ENCODE measurements around the gene PRKD3. TPM values are rescaled to one million over a fixed set of nuclear protein-coding genes. Genes with fewer than 3 reads are reported as not detected.

PRKD3 gene
- polyA plus RNA-seq, 1 donor from 2014 or later = 51.2 TPM

DNA sequence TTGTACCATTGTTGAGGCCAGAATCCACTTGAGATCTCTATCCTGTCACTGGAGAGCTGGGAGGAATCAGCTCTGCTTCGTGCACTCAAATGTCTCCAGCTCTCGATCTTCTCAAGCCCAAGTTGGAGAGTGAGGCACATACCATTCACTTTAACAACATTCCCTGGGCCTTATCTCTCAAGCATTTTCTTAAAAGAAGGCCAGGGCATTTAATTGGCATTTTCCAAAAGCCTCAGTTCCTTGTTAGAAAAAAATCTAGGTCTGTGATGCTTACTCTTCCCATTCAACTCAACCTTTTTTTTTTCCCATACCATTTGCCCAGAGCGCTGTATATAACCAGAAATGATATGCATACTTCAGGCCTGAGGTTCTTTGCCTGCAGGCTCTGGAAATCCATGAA, 29.9 kb upstream of the PRKD3 start:
- Mint-ChIP-seq H3K9me3 (no peaks in the 10 kb centered on the region), H3K4me1 (peaks cover 11 to 18% (median 12%) of the 10 kb centered on the region in 3 donors), H3K4me3 (no peak overlapping the region), H3K36me3 (peaks cover 4% of the 10 kb centered on the region), H3K27me3 (peaks cover 9% of the 10 kb centered on the region), H3K27ac (no peak overlapping the region)

DNA sequence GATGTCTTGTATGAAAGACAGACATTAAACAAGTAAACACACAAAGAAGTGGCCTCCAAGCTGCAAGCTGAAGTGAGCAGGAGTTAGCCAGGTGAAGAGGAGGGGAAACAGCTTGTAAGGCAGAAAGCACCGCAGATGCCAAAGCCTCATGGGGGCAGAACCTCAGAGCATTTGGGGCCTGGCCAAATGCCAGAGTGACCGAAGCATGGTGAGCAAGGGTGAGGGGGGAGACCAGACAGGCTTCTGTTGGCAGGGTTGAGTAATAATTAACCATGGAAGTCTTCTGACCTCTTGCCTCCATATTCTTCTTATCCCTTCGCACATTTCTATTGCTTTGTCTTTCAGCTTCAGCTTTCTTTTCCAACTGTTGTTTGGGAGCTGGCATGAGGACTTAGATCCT, 25.4 kb upstream of the PRKD3 start:
- H3K27ac Mint-ChIP-seq = peak overlapping the region; percentile 93 to 98 (median 95)
- H3K4me3 Mint-ChIP-seq = peak overlapping the region in 2 of 4 donors; percentile 73 to 76
- peaks cover 17 to 20% (median 19%) of the 10 kb centered on the region in 3 donors for H3K4me1 Mint-ChIP-seq
- peaks cover 9% of the 10 kb centered on the region for H3K27me3 Mint-ChIP-seq
- peaks cover 2% of the 10 kb centered on the region for H3K36me3 Mint-ChIP-seq
- no peaks in the 10 kb centered on the region for H3K9me3 Mint-ChIP-seq

DNA sequence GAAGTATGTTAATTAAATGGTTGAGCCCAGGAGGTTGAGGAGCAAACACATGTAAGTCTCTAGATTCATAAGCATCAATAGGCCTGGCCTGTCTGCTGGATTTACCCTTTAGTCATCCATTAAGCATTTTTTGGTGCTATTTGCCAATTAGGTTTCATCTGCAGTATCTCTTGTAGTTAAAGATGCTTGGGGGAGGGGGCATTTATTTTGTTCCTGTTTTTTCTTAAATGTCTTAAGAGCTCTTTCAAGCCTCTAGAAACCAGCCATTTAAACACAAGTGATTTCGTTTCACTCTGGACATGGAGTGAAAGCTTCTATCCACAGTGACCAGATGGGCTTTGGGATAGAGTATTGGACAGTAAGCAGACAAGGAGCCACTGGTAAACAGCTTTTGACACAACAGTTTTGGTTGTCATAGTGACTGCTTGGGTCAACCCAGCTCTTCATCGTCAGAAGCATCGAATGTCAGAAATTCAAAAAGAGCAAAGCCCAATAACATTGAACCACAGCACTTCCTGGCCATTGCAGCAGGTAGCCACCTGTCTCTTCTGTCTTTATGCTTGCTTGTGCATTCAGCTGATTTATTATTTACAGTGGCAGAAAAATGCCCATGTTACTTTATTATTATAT, 24.7 kb upstream of the PRKD3 start:
- Mint-ChIP-seq H3K9me3 (no peaks in the 10 kb centered on the region), H3K27ac (peak overlapping the region; percentile 93 to 98 (median 95)), H3K4me1 (peaks cover 17 to 21% (median 19%) of the 10 kb centered on the region in 3 donors), H3K4me3 (peak overlapping the region in 3 of 4 donors; percentile 34 to 76 (median 73)), H3K27me3 (peaks cover 9% of the 10 kb centered on the region), H3K36me3 (peaks cover 2% of the 10 kb centered on the region)

DNA sequence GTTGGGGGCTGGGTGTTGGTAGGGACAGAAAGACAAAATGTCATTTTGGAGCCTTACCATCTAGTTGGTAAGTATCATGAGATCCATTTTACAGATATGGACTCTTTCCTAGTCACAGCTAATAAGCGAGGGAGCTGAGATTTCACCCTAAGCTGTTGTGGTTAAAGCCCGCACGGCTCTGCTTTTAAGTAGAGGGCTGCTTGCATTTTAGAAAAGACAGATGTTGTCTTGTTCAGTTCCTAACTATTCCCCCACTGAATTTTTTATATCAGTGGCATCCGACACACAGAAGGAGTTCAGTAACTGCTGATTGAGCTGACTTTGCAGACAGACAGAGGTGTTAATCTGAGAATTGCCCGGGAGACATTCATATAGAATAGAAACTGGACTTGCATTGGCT, 23.5 kb upstream of the PRKD3 start:
- Mint-ChIP-seq H3K4me1 (peaks cover 17 to 27% (median 19%) of the 10 kb centered on the region in 3 donors), H3K36me3 (no peaks in the 10 kb centered on the region), H3K27me3 (peaks cover 9% of the 10 kb centered on the region), H3K27ac (peak overlapping the region in 2 of 3 donors; percentile 4 to 95), H3K4me3 (no peak overlapping the region), H3K9me3 (no peaks in the 10 kb centered on the region)

DNA sequence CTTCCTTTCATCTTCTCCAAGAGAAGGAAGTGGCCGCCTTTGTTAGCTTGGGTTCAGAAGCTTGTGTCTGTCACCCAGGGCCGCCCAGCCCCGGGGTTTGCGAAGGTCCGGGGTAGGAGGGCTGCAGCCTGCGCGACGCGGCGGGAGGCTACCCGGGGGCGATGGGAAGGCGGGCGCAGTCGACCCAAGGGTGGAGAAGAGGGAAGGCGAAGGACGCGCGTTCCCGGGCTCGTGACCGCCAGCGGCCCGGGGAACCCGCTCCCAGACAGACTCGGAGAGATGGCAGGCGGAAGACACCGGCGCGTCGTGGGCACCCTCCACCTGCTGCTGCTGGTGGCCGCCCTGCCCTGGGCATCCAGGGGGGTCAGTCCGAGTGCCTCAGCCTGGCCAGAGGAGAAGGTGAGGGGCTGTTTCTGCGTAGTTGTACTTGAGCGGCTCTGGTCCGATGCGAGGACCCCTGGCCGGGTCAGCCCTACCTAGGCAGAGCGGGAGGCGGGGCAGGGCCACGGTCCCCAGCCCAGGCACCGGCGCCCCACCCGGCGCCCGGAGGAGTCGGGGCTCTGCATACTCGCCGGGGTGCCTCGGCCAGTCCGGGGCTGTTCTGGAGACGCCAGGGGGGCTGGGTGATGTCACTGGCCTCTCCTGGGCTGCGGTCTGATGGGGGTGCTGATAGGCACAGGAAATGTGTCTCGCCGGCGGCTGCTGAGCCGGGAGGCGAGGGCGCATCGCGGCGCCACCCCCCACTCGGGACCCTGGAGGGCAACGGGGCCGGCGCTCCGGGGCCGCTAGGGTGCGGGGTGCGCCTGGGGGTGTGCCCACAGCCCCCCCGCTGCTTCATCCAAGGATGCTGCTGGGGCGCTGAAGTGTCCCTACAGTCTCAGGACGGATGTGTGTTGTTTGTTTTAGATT, 20.1 kb upstream of the PRKD3 start, which contains the start of gene QPCT:
QPCT (plus strand) TSS at position 178 of the 909 bp plus-strand sequence; CDS start at position 280, 102 bp downstream.
- H3K27ac Mint-ChIP-seq = peak within 1 kb of the TSS in 2 of 3 donors; percentile 83 to 94
- H3K36me3 Mint-ChIP-seq = no peaks in the 10 kb centered on the region
- H3K4me3 Mint-ChIP-seq = peak within 1 kb of the TSS; percentile 76 to 94 (median 88)
- peaks cover 11% of the 10 kb centered on the region for H3K27me3 Mint-ChIP-seq
- peaks cover 6 to 15% (median 8%) of the 10 kb centered on the region in 3 donors for H3K4me1 Mint-ChIP-seq
- no peaks in the 10 kb centered on the region for H3K9me3 Mint-ChIP-seq

DNA sequence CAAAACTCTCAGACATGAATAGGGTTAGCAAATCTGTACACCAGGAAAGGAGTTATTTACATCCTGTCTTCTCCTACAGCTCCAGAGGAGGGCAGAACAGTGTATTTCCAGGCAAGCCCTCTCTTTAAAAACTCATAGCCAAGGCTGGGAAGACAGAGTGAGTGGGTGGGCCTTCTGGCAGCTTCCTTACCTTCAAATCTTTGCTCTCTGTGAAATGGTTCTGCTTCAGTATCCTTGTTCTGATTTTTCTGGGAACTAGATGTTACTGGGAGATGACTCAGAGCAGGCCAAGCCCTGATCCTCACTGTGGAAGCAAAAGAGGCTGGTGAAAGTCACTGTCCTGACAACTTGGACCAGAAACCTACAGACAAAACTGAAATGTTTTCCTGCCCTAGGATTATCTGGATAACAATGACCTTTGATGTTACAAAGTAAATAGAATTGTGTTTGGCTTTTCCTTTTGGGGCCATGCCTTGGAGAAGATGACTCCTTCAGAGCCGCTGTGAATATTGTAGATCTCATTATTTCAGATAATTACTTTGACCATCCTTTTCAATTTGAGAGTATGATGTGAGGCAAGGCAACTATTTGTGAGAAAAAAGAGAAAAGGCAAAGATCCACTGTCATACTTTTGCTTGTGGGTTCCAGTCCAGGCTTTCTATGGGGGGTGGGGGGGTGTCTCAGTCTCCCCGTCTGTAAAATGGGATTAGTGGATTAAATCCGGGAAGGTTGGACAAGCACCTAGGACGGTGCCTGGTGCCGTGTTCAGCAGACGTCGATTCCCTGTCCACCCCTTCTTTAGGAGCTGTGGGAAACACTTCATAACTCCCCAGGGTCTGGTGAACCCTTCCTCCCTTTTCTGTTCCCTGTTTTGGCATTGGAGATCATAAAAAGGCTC, 19.2 kb upstream of the PRKD3 start:
- Mint-ChIP-seq H3K36me3 (no peaks in the 10 kb centered on the region), H3K4me3 (peak overlapping the region; percentile 76 to 94 (median 88)), H3K9me3 (no peaks in the 10 kb centered on the region), H3K27ac (peak overlapping the region in 2 of 3 donors; percentile 31 to 83), H3K27me3 (peaks cover 11% of the 10 kb centered on the region), H3K4me1 (peaks cover 0 to 7% (median 2%) of the 10 kb centered on the region in 3 donors)

DNA sequence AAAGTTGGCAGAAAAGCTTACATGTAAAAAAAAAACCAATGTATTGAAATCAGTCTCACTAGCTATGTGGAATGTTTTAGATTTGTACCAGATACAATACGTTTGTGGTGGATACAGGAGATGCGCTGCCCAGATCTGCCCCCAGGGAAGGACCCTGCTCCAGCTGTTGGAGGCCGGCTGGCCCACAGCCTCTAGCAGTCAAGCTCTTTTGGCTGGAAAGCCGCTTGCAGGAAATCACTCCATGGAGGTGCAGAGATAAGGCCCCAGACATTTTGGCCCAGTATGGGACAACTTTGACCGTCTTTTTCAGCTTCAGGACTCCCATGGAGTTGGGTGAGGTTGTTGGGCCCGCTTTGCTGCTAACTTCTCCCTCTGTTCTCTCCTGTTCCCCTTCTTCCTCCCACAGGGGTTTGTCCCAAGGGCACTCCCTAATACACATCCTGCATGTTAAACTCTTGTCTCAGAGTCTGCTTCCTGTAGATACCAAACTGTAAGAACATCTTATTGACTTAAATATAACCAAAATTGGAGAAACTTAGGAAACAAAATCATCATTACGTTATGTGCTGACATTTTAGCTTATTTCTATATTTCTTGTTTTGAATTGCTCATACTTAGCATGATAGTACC, 18.1 kb upstream of the PRKD3 start:
- no peak overlapping the region for H3K27ac Mint-ChIP-seq
- H3K9me3 Mint-ChIP-seq = no peaks in the 10 kb centered on the region
- peak overlapping the region in 1 of 4 donors; percentile 76 for H3K4me3 Mint-ChIP-seq
- H3K36me3 Mint-ChIP-seq = no peaks in the 10 kb centered on the region
- H3K4me1 Mint-ChIP-seq = peaks cover 0 to 6% (median 1%) of the 10 kb centered on the region in 3 donors
- peaks cover 11% of the 10 kb centered on the region for H3K27me3 Mint-ChIP-seq

DNA sequence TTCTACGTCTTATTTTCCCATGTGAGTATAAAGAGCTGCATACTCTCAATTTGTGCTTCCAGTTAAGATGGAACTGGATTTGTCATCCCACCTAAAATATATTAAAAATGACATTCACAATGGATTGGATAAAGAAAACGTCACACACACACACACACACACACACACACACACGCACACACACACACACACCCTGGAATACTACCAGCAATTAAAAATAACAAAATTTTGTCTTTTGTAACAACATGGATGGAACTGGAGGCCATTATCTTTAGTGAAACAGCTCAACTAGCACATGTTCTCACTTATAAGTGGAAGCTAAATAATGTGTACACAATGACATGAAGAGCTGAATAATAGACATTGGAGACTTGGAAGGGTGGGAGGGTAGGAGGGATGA, 16.0 kb upstream of the PRKD3 start:
- Mint-ChIP-seq H3K36me3 (no peaks in the 10 kb centered on the region), H3K9me3 (no peaks in the 10 kb centered on the region), H3K27ac (no peak overlapping the region), H3K27me3 (peaks cover 4% of the 10 kb centered on the region), H3K4me3 (no peak overlapping the region), H3K4me1 (peaks cover 0 to 10% (median 1%) of the 10 kb centered on the region in 3 donors)

DNA sequence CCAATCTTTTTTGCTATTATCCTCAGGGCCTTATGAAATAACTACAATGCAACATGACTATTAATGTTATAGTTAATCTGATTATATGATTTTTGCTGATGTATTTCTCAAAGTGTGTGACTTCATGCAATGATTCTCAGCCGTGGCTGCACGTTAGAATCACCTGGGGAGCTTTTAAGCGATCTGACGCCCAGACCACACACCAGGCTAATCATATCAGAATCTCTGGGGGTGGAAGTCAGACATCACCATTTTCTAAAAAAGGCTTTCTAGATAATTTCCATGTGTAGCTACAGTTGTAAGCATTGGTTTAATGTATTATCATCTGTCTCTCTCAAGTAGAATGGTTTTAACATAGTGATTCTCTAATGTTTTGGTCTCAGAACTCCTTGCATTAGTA, 14.3 kb upstream of the PRKD3 start:
- H3K4me1 Mint-ChIP-seq = peaks cover 0 to 8% (median 0%) of the 10 kb centered on the region in 3 donors
- no peaks in the 10 kb centered on the region for H3K36me3 Mint-ChIP-seq
- no peak overlapping the region for H3K4me3 Mint-ChIP-seq
- H3K9me3 Mint-ChIP-seq = no peaks in the 10 kb centered on the region
- H3K27ac Mint-ChIP-seq = no peak overlapping the region
- peaks cover 1% of the 10 kb centered on the region for H3K27me3 Mint-ChIP-seq

DNA sequence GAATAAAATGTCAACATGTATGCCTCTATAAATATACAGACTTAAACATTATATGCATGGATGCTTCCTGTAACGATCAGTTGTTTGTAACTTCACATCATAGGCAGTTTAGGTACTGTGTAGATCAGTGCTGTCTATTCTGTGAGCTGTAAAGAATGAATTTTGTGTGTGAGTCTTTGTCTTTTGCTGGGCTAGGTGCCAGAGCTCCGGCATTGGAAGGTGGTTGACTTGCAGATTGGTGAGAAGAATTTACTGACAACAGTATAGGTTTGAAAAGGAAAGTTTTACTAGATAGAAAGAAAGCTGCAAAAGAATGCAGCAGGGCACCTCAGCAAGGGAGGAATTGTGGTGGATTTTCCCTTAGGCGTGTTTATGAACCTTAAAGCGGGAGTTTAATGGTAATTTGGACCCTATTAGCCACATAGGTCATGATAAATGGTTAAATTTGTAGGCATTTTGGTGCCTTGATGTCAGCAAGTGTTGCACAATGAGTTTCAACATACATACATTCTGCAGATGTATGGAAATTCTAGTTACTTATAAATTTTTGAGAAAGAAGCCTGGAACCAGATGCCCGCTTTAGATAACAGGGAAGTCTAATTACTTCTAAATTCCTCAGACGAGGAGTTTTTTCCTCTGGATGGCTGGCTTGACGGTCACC, 13.1 kb upstream of the PRKD3 start:
- Mint-ChIP-seq H3K27me3 (no peaks in the 10 kb centered on the region), H3K36me3 (no peaks in the 10 kb centered on the region), H3K4me3 (no peak overlapping the region), H3K27ac (no peak overlapping the region), H3K9me3 (no peaks in the 10 kb centered on the region), H3K4me1 (peaks cover 7 to 18% (median 7%) of the 10 kb centered on the region in 3 donors)

DNA sequence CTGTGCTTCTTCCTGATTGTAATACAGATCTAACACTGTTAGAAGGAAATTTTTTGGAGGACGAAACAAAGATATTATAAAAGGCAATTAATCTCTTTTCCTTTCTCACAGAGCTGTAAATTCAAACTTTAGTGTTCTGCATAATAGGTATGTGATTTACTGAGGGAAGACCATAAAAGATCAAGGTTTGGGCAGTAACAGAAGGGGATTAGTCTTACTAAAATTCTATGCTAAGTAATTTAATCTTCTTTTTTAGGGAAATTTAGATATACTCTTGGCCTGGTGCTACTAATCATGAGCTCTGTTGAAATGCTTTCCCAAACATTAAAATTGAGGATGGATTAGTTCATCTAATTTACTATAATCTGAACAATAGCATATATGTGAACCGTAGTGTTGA, 11.0 kb upstream of the PRKD3 start:
- H3K27me3 Mint-ChIP-seq = no peaks in the 10 kb centered on the region
- H3K27ac Mint-ChIP-seq = no peak overlapping the region
- no peak overlapping the region for H3K4me3 Mint-ChIP-seq
- no peaks in the 10 kb centered on the region for H3K9me3 Mint-ChIP-seq
- H3K4me1 Mint-ChIP-seq = peaks cover 7 to 22% (median 10%) of the 10 kb centered on the region in 3 donors
- no peaks in the 10 kb centered on the region for H3K36me3 Mint-ChIP-seq

DNA sequence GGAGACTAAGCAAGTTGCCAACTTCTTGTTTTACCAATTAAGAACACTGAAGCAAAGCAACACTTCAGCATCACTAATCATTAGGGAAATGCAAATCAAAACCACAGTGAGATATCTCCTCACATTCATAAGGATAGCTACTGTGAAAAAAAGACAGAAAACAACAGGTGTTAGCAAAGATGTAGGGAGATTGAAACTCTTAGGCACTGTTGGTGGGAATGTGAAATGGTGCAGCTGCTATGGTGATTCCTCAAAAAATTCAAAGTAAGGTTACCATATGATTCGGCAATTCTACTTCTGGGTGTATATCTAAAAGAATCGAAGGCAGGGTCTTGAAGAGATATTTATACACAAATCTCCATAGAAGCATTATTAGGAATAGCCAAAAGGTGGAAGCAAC, 8.6 kb upstream of the PRKD3 start:
- no peaks in the 10 kb centered on the region for H3K27me3 Mint-ChIP-seq
- H3K27ac Mint-ChIP-seq = no peak overlapping the region
- peaks cover 7 to 22% (median 10%) of the 10 kb centered on the region in 3 donors for H3K4me1 Mint-ChIP-seq
- no peaks in the 10 kb centered on the region for H3K36me3 Mint-ChIP-seq
- H3K9me3 Mint-ChIP-seq = no peaks in the 10 kb centered on the region
- H3K4me3 Mint-ChIP-seq = no peak overlapping the region

DNA sequence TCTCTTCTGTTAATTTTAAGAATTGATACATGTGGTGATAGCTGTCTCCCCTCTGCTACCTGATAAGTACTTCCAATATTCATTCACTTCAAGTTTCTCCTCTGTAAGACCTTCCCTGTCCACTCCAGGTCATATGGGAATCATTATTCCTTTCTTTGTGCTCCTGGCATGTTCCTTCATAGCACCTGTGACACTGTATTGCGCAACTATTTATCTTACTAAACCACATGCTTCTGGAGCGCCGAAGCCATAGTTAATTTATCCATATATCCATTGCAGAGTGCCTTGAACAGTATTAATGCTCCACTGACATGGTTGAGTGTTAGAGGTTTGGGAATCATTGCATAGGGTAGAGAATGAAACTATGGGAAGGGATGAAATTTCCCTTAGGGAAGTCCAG, 7.9 kb upstream of the PRKD3 start:
- H3K36me3 Mint-ChIP-seq = no peaks in the 10 kb centered on the region
- no peak overlapping the region for H3K27ac Mint-ChIP-seq

DNA sequence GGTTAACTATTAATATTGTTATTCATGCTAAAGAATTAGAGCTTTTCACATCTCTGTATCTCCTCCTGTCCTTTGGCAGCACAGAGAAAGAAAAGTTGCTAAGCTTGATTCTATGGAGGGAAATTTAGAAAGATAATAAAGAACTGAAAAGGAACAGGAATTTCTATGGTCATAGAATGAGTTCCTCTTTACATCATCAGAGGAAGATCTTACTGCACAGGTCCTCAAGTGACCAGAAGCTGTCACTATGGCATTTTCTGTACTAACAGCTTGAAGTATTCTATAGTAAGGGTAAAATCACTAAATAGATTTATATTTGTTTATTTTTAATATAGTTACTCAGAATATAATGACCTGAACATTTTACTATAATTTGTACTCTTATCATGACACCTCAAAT, 6.0 kb upstream of the PRKD3 start:
- Mint-ChIP-seq H3K36me3 (no peaks in the 10 kb centered on the region), H3K27ac (no peak overlapping the region), H3K9me3 (no peaks in the 10 kb centered on the region), H3K27me3 (no peaks in the 10 kb centered on the region), H3K4me1 (peaks cover 9 to 19% (median 10%) of the 10 kb centered on the region in 3 donors), H3K4me3 (no peak overlapping the region)

More for the DNA sequence above, 7.9 kb upstream of the PRKD3 start:
- H3K9me3 Mint-ChIP-seq = no peaks in the 10 kb centered on the region
- peaks cover 7 to 22% (median 10%) of the 10 kb centered on the region in 3 donors for H3K4me1 Mint-ChIP-seq
- H3K4me3 Mint-ChIP-seq = no peak overlapping the region
- no peaks in the 10 kb centered on the region for H3K27me3 Mint-ChIP-seq

Data from IgD-negative memory B cell (primary cell).